OCI-LY3 (cell line): ENCODE data around the gene FTO.

Experiments
- H2AFZ ChIP-seq: fragments of 200-600, 300-600 bp; shearing (Covaris generic); 2 replicates; pipeline ENCODE4 v1.6.0; 2014; ENCODE audit warnings: antibody characterized with exemption, low read depth, low read length
- H3K27ac ChIP-seq: fragments of 200-600, 300-600 bp; sonication (generic); 2 replicates; pipeline ENCODE4 v1.5.1; 2014; ENCODE audit warnings: mild to moderate bottlenecking, low read length, moderate library complexity, mixed read lengths
- H3K27me3 ChIP-seq: fragments of 200-600, 300-600 bp; sonication (generic); 2 replicates; pipeline ENCODE4 v1.6.1; 2014; ENCODE audit warnings: low read depth, low read length, mixed read lengths
- H3K36me3 ChIP-seq: fragments of 200-600, 300-600 bp; sonication (generic); replicated peaks from 2 replicates; pipeline ENCODE3; 2014; ENCODE audit warnings: low read depth, low read length, mixed read lengths
- H3K4me1 ChIP-seq: fragments of 300-600, 200-600 bp; sonication (generic); 2 replicates; pipeline ENCODE4 v1.6.1; 2014; ENCODE audit warnings: low read length, mixed read lengths
- H3K4me2 ChIP-seq: fragments of 200-600, 300-600 bp; sonication (generic); 2 replicates; pipeline ENCODE4 v1.6.1; 2014; ENCODE audit warnings: low read length, mixed read lengths
- H3K4me3 ChIP-seq: fragments of 300-600, 200-600 bp; sonication (generic); 2 replicates; pipeline ENCODE4 v1.5.1; 2014; ENCODE audit warnings: antibody characterized with exemption, mild to moderate bottlenecking, low read length, moderate library complexity
- H3K79me2 ChIP-seq: fragments of 300-600, 200-600 bp; shearing (Covaris generic); 2 replicates; pipeline ENCODE4 v1.6.1; 2014; ENCODE audit warnings: mild to moderate bottlenecking, low read length, mixed read lengths
- H3K9ac ChIP-seq: fragments of 300-600, 200-600 bp; shearing (Covaris generic); 2 replicates; pipeline ENCODE4 v1.6.0; 2014; ENCODE audit warnings: mild to moderate bottlenecking, low read length, moderate library complexity
- H3K9me3 ChIP-seq: fragments of 200-600, 300-600 bp; shearing (Covaris generic); 2 replicates; pipeline ENCODE4 v1.6.1; 2014; ENCODE audit warnings: low read length, mixed read lengths; ENCODE audit not compliant: insufficient read depth
- H4K20me1 ChIP-seq: fragments of 200-600, 300-600 bp; sonication (generic); 2 replicates; pipeline ENCODE4 v1.6.1; 2016; ENCODE audit warnings: low read length, mixed read lengths; ENCODE audit not compliant: insufficient read depth
- CTCF ChIP-seq: fragments of 200-600, 300-600 bp; sonication (generic); IDR thresholded peaks from 2 replicates; pipeline ENCODE4 v1.5.1; 2014; ENCODE audit warnings: antibody characterized with exemption, low read length, low read depth
- EZH2phosphoT487 ChIP-seq: fragments of 200-600 bp; shearing (Covaris generic); IDR thresholded peaks from 2 replicates; pipeline ENCODE4 v1.6.1; 2018; ENCODE audit warnings: antibody characterized with exemption, mixed run types, low read depth

The FTO gene

GRCh38 chr16:53734908-53735307, 31.0 kb downstream of the FTO start:
- Histone ChIP-seq H3K4me1 (no peaks in the 10 kb centered on the region), H3K4me3 (no peak overlapping the region), H4K20me1 (0 out of 2 replicates have a peak, but pooled peaks cover 5% of the 10 kb centered on the region), H3K79me2 (0 out of 2 replicates have a peak, but pooled peaks cover 6% of the 10 kb centered on the region), H3K36me3 (no peaks in the 10 kb centered on the region), H3K27ac (no peak overlapping the region), H3K4me2 (no peak overlapping the region), H3K9ac (no peak overlapping the region), H3K9me3 (no peaks in the 10 kb centered on the region), H3K27me3 (no peaks in the 10 kb centered on the region), H2AFZ (no peak overlapping the region)
- TF ChIP-seq CTCF (no peak), EZH2phosphoT487 (no peak)

GRCh38 chr16:53736297-53736696, 32.3 kb downstream of the FTO start:
- H3K36me3 ChIP-seq, result no peaks in the 10 kb centered on the region
- H3K4me2 ChIP-seq, result no peak overlapping the region
- no peak overlapping the region for H3K4me3 ChIP-seq
- H3K9me3 ChIP-seq, result no peaks in the 10 kb centered on the region
- H3K79me2 ChIP-seq, result 0 out of 2 replicates have a peak, but pooled peaks cover 6% of the 10 kb centered on the region
- no peaks in the 10 kb centered on the region for H3K27me3 ChIP-seq
- H3K4me1 ChIP-seq, result no peaks in the 10 kb centered on the region
- H2AFZ ChIP-seq, result no peak overlapping the region
- TF ChIP-seq CTCF, result no peak
- TF ChIP-seq EZH2phosphoT487, result no peak
- H3K27ac ChIP-seq, result no peak overlapping the region
- no peak overlapping the region for H3K9ac ChIP-seq
- 0 out of 2 replicates have a peak, but pooled peaks cover 5% of the 10 kb centered on the region for H4K20me1 ChIP-seq

GRCh38 chr16:53737552-53737951, 33.6 kb downstream of the FTO start:
- H3K27ac ChIP-seq, result no peak overlapping the region
- H3K79me2 ChIP-seq, result 0 out of 2 replicates have a peak, but pooled peaks cover 2% of the 10 kb centered on the region
- no peak overlapping the region for H2AFZ ChIP-seq
- H3K4me1 ChIP-seq, result no peaks in the 10 kb centered on the region
- no peak overlapping the region for H3K4me3 ChIP-seq
- no peaks in the 10 kb centered on the region for H3K36me3 ChIP-seq
- 0 out of 2 replicates have a peak, but pooled peaks cover 5% of the 10 kb centered on the region for H4K20me1 ChIP-seq
- no peaks in the 10 kb centered on the region for H3K9me3 ChIP-seq
- H3K4me2 ChIP-seq, result no peak overlapping the region
- TF ChIP-seq CTCF (no peak), EZH2phosphoT487 (no peak)
- H3K27me3 ChIP-seq, result no peaks in the 10 kb centered on the region
- no peak overlapping the region for H3K9ac ChIP-seq

GRCh38 chr16:53740476-53740875, 36.5 kb downstream of the FTO start:
- Histone ChIP-seq H3K27me3 (no peaks in the 10 kb centered on the region), H2AFZ (no peak overlapping the region), H3K4me3 (no peak overlapping the region), H3K4me1 (peaks cover 7% of the 10 kb centered on the region; the same call in 1 of the 2 replicates), H3K9ac (no peak overlapping the region), H3K79me2 (peaks cover 3% of the 10 kb centered on the region; the same call in 1 of the 2 replicates), H3K36me3 (no peaks in the 10 kb centered on the region), H4K20me1 (peaks cover 11% of the 10 kb centered on the region), H3K27ac (no peak overlapping the region), H3K9me3 (no peaks in the 10 kb centered on the region), H3K4me2 (no peak overlapping the region)
- TF ChIP-seq CTCF (no peak), EZH2phosphoT487 (no peak)
